GM12873 (cell line): ENCODE measurements around the gene AHCYL1.

Experiments used
- TF ChIP-seq, protein P1 (sequence below): IDR thresholded peaks from 2 replicates; pipeline ENCODE4 v1.5.1; 2012; ENCODE audit warnings: low read depth, mild to moderate bottlenecking, moderate library complexity, low read length, control low read depth; ENCODE audit not compliant: insufficient read depth; ENCODE audit errors: missing control alignments

AHCYL1 gene

GRCh38 chr1:109984456-109985246 is at the start of gene AHCYL1:
AHCYL1 (plus strand) TSS chr1:109984765; CDS start chr1:109985053, 288 bp downstream.
- TF ChIP-seq, protein P1, sequence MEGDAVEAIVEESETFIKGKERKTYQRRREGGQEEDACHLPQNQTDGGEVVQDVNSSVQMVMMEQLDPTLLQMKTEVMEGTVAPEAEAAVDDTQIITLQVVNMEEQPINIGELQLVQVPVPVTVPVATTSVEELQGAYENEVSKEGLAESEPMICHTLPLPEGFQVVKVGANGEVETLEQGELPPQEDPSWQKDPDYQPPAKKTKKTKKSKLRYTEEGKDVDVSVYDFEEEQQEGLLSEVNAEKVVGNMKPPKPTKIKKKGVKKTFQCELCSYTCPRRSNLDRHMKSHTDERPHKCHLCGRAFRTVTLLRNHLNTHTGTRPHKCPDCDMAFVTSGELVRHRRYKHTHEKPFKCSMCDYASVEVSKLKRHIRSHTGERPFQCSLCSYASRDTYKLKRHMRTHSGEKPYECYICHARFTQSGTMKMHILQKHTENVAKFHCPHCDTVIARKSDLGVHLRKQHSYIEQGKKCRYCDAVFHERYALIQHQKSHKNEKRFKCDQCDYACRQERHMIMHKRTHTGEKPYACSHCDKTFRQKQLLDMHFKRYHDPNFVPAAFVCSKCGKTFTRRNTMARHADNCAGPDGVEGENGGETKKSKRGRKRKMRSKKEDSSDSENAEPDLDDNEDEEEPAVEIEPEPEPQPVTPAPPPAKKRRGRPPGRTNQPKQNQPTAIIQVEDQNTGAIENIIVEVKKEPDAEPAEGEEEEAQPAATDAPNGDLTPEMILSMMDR = peak; percentile 97

DNA sequence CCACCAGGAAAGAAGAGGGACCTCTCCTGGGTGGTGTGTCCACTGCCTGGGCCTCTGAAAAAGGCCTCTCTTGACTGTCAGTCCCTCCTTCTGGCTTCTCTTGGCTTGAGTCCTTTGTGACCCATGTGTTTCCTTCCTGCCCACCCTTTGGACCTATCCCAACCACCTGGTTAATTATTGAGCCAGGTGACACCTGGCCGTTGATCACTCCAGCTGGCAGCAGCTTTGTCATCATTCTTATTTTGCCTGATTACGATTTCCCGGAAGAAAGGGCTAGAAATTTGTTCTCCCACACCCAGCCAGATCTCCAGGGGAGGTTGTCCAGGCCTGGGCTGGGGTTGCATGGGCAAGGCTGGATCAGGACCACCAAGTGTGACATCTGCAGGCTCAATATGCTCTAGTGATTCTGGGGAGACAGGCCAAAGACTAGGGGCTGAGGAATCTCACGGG is 49.1 kb upstream of the AHCYL1 start:
- TF ChIP-seq, protein P1 = no peak

GRCh38 chr1:109937738-109938137 is 46.8 kb upstream of the AHCYL1 start:
- TF ChIP-seq, protein P1 = no peak

DNA sequence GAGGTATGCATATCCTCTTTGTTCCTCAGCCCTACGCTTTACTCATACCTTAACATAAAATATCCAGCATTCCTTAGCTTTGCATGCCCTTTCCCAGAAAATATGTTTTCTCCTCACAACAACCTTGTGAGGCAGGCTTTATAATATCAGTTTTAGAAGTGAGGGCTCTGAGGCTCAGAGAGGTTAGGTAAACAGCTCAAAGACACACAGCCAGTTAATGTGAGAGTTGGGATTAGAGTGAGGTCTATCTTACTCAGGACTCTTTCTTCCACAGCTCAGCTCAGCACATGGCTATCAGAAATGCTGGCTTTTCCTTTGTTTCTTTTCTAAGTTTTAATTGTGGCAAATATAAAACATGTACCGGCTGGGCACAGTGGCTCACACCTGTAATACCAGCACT is 46.0 kb upstream of the AHCYL1 start:
- TF ChIP-seq, protein P1 = no peak

DNA sequence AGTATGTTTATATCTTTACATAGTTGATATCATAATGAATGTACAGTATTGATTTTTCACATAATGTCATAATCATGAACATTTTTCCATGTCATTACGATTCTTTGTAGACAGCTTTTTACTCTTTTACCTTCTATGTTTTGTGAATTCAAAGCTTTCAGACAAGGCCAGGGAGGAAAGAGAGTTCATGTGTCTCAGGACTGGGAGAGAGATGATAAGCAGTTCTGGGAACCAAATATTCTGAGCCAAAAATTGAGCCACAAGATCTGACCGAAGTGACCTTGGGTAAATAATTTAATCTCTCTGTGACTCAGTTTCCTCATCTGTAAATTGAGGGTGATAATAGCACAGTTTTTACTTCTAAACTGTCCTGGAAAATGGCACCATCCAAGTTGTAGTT is 42.1 kb upstream of the AHCYL1 start:
- TF ChIP-seq, protein P1 = no peak

- TF ChIP-seq, protein P1 = no peak
These were observed 40.0 kb upstream of the AHCYL1 start for GRCh38 chr1:109944541-109944940.

- TF ChIP-seq, protein P1 = no peak
These were observed 38.1 kb upstream of the AHCYL1 start for GRCh38 chr1:109946511-109946910.
